DND-41 (cell line): ENCODE data around the gene HRH4.

Experiments used
- EZH2 ChIP-seq: IDR thresholded peaks from 3 replicates; pipeline ENCODE4 v1.6.1; 2012; ENCODE audit warnings: borderline replicate concordance, low read depth, mild to moderate bottlenecking, moderate library complexity, low read length, inconsistent platforms; ENCODE audit not compliant: severe bottlenecking
- TF ChIP-seq, protein P1 (sequence below): IDR thresholded peaks from 2 replicates; pipeline ENCODE4 v1.5.1; 2012; ENCODE audit warnings: borderline replicate concordance, low read length, moderate library complexity, mild to moderate bottlenecking; ENCODE audit not compliant: poor library complexity, severe bottlenecking; ENCODE audit errors: extremely low read depth

GRCh38 chr18:24429188-24429587 lies 31.2 kb upstream of the HRH4 start:
- TF ChIP-seq, protein P1, sequence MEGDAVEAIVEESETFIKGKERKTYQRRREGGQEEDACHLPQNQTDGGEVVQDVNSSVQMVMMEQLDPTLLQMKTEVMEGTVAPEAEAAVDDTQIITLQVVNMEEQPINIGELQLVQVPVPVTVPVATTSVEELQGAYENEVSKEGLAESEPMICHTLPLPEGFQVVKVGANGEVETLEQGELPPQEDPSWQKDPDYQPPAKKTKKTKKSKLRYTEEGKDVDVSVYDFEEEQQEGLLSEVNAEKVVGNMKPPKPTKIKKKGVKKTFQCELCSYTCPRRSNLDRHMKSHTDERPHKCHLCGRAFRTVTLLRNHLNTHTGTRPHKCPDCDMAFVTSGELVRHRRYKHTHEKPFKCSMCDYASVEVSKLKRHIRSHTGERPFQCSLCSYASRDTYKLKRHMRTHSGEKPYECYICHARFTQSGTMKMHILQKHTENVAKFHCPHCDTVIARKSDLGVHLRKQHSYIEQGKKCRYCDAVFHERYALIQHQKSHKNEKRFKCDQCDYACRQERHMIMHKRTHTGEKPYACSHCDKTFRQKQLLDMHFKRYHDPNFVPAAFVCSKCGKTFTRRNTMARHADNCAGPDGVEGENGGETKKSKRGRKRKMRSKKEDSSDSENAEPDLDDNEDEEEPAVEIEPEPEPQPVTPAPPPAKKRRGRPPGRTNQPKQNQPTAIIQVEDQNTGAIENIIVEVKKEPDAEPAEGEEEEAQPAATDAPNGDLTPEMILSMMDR = no peak
- no peak for TF ChIP-seq EZH2
